Thyroid gland (tissue), 4 donors: ENCODE results near the gene CFB.

Source experiments
- CTCF ChIP-seq, 6 experiments: fragments of 200-600 bp in 3 of 6; fragments of 450-650 bp in 3 of 6; sonication (generic) in 3 of 6; IDR thresholded peaks; one replicate each; pipeline ENCODE4 v1.5.1; 2016 to 2019; ENCODE audit warnings: antibody characterized with exemption in 6 of 6, mild to moderate bottlenecking in 2 of 6, inconsistent platforms in 1 of 6, moderate library complexity in 1 of 6
- POLR2A ChIP-seq, 2 donors: fragments of 450-650 bp; IDR thresholded peaks; one replicate each; pipeline ENCODE4 v1.6.1; 2017; ENCODE audit warnings: antibody characterized with exemption in 2 of 2, mild to moderate bottlenecking in 2 of 2, moderate library complexity in 1 of 2

- TF ChIP-seq CTCF (IDR thresholded peaks at IDR 0.05) (no peak), POLR2A (IDR thresholded peaks at IDR 0.05) (no peak)
Observed at GRCh38 chr6:31947070-31947675, 1.3 kb downstream of the CFB start.
